SK-N-SH (cell line): ENCODE data around the gene PPP1R15A. TPM values are rescaled to one million over a fixed set of nuclear protein-coding genes. Genes with fewer than 3 reads are reported as not detected.

Source experiments
- CTCF ChIA-PET: fragments of 300-600, 350-600 bp; formaldehyde crosslinking; extraction: SDS; loops from one replicate; lab custom pipeline; 2021; lab: Yijun Ruan, JAX
- POLR2A ChIA-PET: fragments of 350-600 bp; sonication (Branson Sonifier 250); formaldehyde crosslinking; extraction: SDS; loops from one replicate; lab custom pipeline; 2020; ENCODE audit warnings: antibody characterized with exemption, inconsistent platforms; lab: Yijun Ruan, JAX
- DNase-seq: peaks from one replicate; pipeline ENCODE4 v3.0.0; 2012
- H2AFZ ChIP-seq: fragments of 200-600 bp; sonication (generic); 2 replicates; pipeline ENCODE4 v1.8.1; 2016; ENCODE audit warnings: antibody characterized with exemption, mild to moderate bottlenecking, low read depth
- H3F3A ChIP-seq: fragments of 200-600 bp; sonication (generic); replicated peaks from 2 replicates; pipeline ENCODE3; 2016; ENCODE audit warnings: antibody characterized with exemption, mild to moderate bottlenecking; ENCODE audit not compliant: insufficient read depth
- H3K27ac ChIP-seq, 2 experiments: fragments of 200-500 bp in 1 of 2; fragments of 200-600 bp in 1 of 2; sonication (Bioruptor generic) in 1 of 2; sonication (generic), shearing (Covaris generic) in 1 of 2; 2 replicates each; pipeline versions ENCODE4 v1.5.1 to v1.6.1; 2014 to 2016; ENCODE audit warnings: low read depth in 2 of 2, inconsistent platforms in 1 of 2, low read length in 1 of 2, mild to moderate bottlenecking in 1 of 2, mixed read lengths in 1 of 2
- H3K27me3 ChIP-seq: fragments of 200-600 bp; sonication (generic), shearing (Covaris generic); 2 replicates; pipeline ENCODE4 v1.6.1; 2016; ENCODE audit warnings: mixed run types; ENCODE audit not compliant: insufficient read depth
- H3K36me3 ChIP-seq, 2 experiments: fragments of 200-500 bp in 1 of 2; fragments of 200-600 bp in 1 of 2; sonication (Bioruptor generic) in 1 of 2; sonication (generic) in 1 of 2; replicated peaks in 1 of 2; 2 replicates each; pipeline versions ENCODE3 to v1.5.1; 2014 to 2016; ENCODE audit warnings: low read length in 1 of 2, mild to moderate bottlenecking in 1 of 2; ENCODE audit not compliant: insufficient read depth in 2 of 2, control insufficient read depth in 1 of 2
- H3K4me1 ChIP-seq, 2 experiments: fragments of 200-500 bp in 1 of 2; fragments of 200-600 bp in 1 of 2; sonication (Bioruptor generic) in 1 of 2; sonication (generic), shearing (Covaris generic) in 1 of 2; 2 replicates each; pipeline versions ENCODE4 v1.5.1 to v1.6.1; 2014 to 2016; ENCODE audit warnings: low read depth in 1 of 2, low read length in 1 of 2, mixed run types in 1 of 2; ENCODE audit not compliant: insufficient read depth in 2 of 2, control insufficient read depth in 1 of 2
- H3K4me2 ChIP-seq: fragments of 200-600 bp; sonication (generic), shearing (Covaris generic); 2 replicates; pipeline ENCODE4 v1.6.1; 2017; ENCODE audit warnings: mixed run types
- H3K4me3 ChIP-seq, 2 experiments: fragments of 200-500 bp in 1 of 2; fragments of 200-600 bp in 1 of 2; sonication (Bioruptor generic) in 1 of 2; sonication (generic), shearing (Covaris generic) in 1 of 2; 2 replicates each; pipeline versions ENCODE4 v1.5.1 to v1.8.1; 2014 to 2016; ENCODE audit warnings: low read depth in 2 of 2, inconsistent platforms in 1 of 2, low read length in 1 of 2, mild to moderate bottlenecking in 1 of 2, mixed read lengths in 1 of 2, moderate library complexity in 1 of 2
- H3K79me2 ChIP-seq: fragments of 200-600 bp; sonication (generic); 2 replicates; pipeline ENCODE4 v1.8.1; 2017; ENCODE audit warnings: mild to moderate bottlenecking; ENCODE audit not compliant: insufficient read depth
- H3K9ac ChIP-seq: fragments of 200-600 bp; sonication (generic); 2 replicates; pipeline ENCODE4 v1.6.1; 2017; ENCODE audit warnings: mixed run types
- H3K9me2 ChIP-seq: fragments of 200-600 bp; sonication (generic); 2 replicates; pipeline ENCODE4 v1.6.1; 2017; ENCODE audit warnings: mixed run types
- H3K9me3 ChIP-seq: fragments of 200-600 bp; sonication (generic); 2 replicates; pipeline ENCODE4 v1.6.1; 2017; ENCODE audit warnings: mixed run types, mild to moderate bottlenecking, moderate library complexity
- H4K20me1 ChIP-seq: fragments of 200-600 bp; sonication (generic); 2 replicates; pipeline ENCODE4 v1.6.1; 2017; ENCODE audit warnings: mild to moderate bottlenecking, mixed run types; ENCODE audit not compliant: insufficient read depth
- CHD2 ChIP-seq: fragments of 150-350 bp; IDR thresholded peaks from 2 replicates; pipeline ENCODE4 v1.6.1; 2018; ENCODE audit warnings: low read length; ENCODE audit not compliant: partially characterized antibody
- CTCF ChIP-seq: fragments of 200-600 bp; sonication (generic); IDR thresholded peaks from 2 replicates; pipeline ENCODE4 v1.6.1; 2017; ENCODE audit warnings: antibody characterized with exemption, mild to moderate bottlenecking, moderate library complexity
- ELF1 ChIP-seq: IDR thresholded peaks from 2 replicates; pipeline ENCODE4 v1.4.0; 2012
- EP300 ChIP-seq, 2 experiments: IDR thresholded peaks; 2 replicates each; pipeline versions ENCODE4 v1.4.0 to v1.6.1; 2012; ENCODE audit warnings: borderline replicate concordance in 1 of 2, low read depth in 1 of 2, low read length in 1 of 2
- EZH2phosphoT487 ChIP-seq: fragments of 200-600 bp; sonication (generic); IDR thresholded peaks from 2 replicates; pipeline ENCODE4 v1.6.1; 2017; ENCODE audit warnings: low read depth, mixed run types, mild to moderate bottlenecking, antibody characterized with exemption, moderate library complexity, borderline replicate concordance
- GATA2 ChIP-seq: sonication (generic); formaldehyde crosslinking; IDR thresholded peaks from 2 replicates; pipeline ENCODE4 v1.5.0; 2020; ENCODE audit warnings: mild to moderate bottlenecking, missing genetic modification reagents
- MXI1 ChIP-seq: IDR thresholded peaks from 2 replicates; pipeline ENCODE4 v1.6.1; 2012; ENCODE audit warnings: mild to moderate bottlenecking, low read depth, low read length, improper control_type of control experiment
- NFIC ChIP-seq: IDR thresholded peaks from 2 replicates; pipeline ENCODE4 v1.4.0; 2012; ENCODE audit warnings: borderline replicate concordance
- RCOR1 ChIP-seq: fragments of 150-350 bp; IDR thresholded peaks from 2 replicates; pipeline ENCODE4 v1.6.1; 2017; ENCODE audit warnings: antibody characterized with exemption, low read length
- REST ChIP-seq: IDR thresholded peaks from 2 replicates; pipeline ENCODE4 v1.6.1; 2012; ENCODE audit warnings: mild to moderate bottlenecking, low read depth, low read length, moderate library complexity
- RXRA ChIP-seq: IDR thresholded peaks from 2 replicates; pipeline ENCODE4 v1.4.0; 2012; ENCODE audit warnings: low read depth, mild to moderate bottlenecking, borderline replicate concordance
- SIN3A ChIP-seq: IDR thresholded peaks from 2 replicates; pipeline ENCODE4 v1.6.1; 2012; ENCODE audit warnings: low read depth, mild to moderate bottlenecking, low read length, moderate library complexity, borderline replicate concordance
- SMC3 ChIP-seq: IDR thresholded peaks from 2 replicates; pipeline ENCODE4 v1.6.1; 2012; ENCODE audit warnings: low read depth, low read length, improper control_type of control experiment
- ZBTB33 ChIP-seq: IDR thresholded peaks from 2 replicates; pipeline ENCODE4 v1.4.0; 2012; ENCODE audit warnings: low read depth, borderline replicate concordance
- WGBS: methylation state at CpG from one replicate; pipeline ENCODE4 v1.1.6; 2017; ENCODE audit warnings: low lambda C conversion rate; 5-methylcytosine and 5-hydroxymethylcytosine counted together
- polyA plus RNA-seq, 3 experiments: library from polyadenylated mRNA; depleted of rRNA; stranded (reverse); fragments of >200 nt; gene quantifications; 2 replicates each; pipeline ENCODE4 v1.2.3, GENCODE V29; 2012

The PPP1R15A gene
- polyA plus RNA-seq, 1 of the 3 experiments (the other 2 are of a cell fraction): 73.7 TPM

- H2AFZ ChIP-seq: no peak overlapping the region
- no peak overlapping the region for H3K4me2 ChIP-seq
- H3K4me3 ChIP-seq: no peak overlapping the region
- H3K36me3 ChIP-seq: no peaks in the 10 kb centered on the region
- 89% methylated on average over 7 of the region's 7 CpGs for WGBS
- TF ChIP-seq CHD2: no peak
- no peak for TF ChIP-seq ZBTB33
- no peak for TF ChIP-seq EP300 (IDR thresholded peaks at IDR 0.05; ENCODE audit: borderline replicate concordance in 1 of 2, low read depth in 1 of 2, low read length in 1 of 2)
- no peak for TF ChIP-seq RXRA
- no peak for TF ChIP-seq MXI1
- TF ChIP-seq NFIC: no peak
- TF ChIP-seq EZH2phosphoT487: no peak
- TF ChIP-seq SIN3A: no peak
- no peaks in the 10 kb centered on the region for H3F3A ChIP-seq
- peaks cover 0 to 13% of the 10 kb centered on the region in 2 experiments; a peak in 1 of 4 replicates for H3K4me1 ChIP-seq
- no peak overlapping the region for H3K9ac ChIP-seq
- POLR2A ChIA-PET: no interaction called here
- H4K20me1 ChIP-seq: no peaks in the 10 kb centered on the region
- no peaks in the 10 kb centered on the region for H3K9me2 ChIP-seq
- no peak for DNase-seq
- H3K27me3 ChIP-seq: no peaks in the 10 kb centered on the region
- no peaks in the 10 kb centered on the region for H3K79me2 ChIP-seq
- H3K9me3 ChIP-seq: no peaks in the 10 kb centered on the region
- CTCF ChIA-PET: interaction anchor here (1.8 kb wide), 1 partner anchor 108 kb away, joined by 7 read pairs; no protein-coding TSS in a partner anchor
- no peak overlapping the region for H3K27ac ChIP-seq
These were observed 9.4 kb upstream of the PPP1R15A start for GRCh38 chr19:48862827-48863226.

GRCh38 chr19:48866692-48867091, 5.5 kb upstream of the PPP1R15A start:
- Histone ChIP-seq H3K9me3 (no peaks in the 10 kb centered on the region), H3K4me2 (no peak overlapping the region), H3F3A (no peaks in the 10 kb centered on the region), H2AFZ (no peak overlapping the region), H3K27ac (no peak overlapping the region), H3K4me3 (no peak overlapping the region), H3K36me3 (no peaks in the 10 kb centered on the region), H3K4me1 (peaks cover 3 to 21% of the 10 kb centered on the region in 2 experiments; a peak in 2 of 4 replicates), H3K27me3 (no peaks in the 10 kb centered on the region), H3K9me2 (no peaks in the 10 kb centered on the region), H4K20me1 (no peaks in the 10 kb centered on the region), H3K9ac (no peak overlapping the region), H3K79me2 (no peaks in the 10 kb centered on the region)
- DNase-seq: no peak
- TF ChIP-seq REST: no peak
- no peak for TF ChIP-seq CTCF
- TF ChIP-seq RCOR1: no peak
- TF ChIP-seq ELF1: no peak
- no peak for TF ChIP-seq GATA2 (CRISPR knock-in tag)
- no peak for TF ChIP-seq SMC3
- no peak for TF ChIP-seq ZBTB33
- WGBS: 86% methylated on average over 5 of the region's 6 CpGs
- POLR2A ChIA-PET: interaction anchor here (0.7 kb wide), 1 partner anchor 71 kb away, joined by 3 read pairs; no protein-coding TSS in a partner anchor
- CTCF ChIA-PET: interaction anchor here (2.1 kb wide), 1 partner anchor 24 kb away, joined by 8 read pairs; no protein-coding TSS in a partner anchor
